HepG2 (cell line): ENCODE data around the gene MFSD6. TPM values are rescaled to one million over a fixed set of nuclear protein-coding genes. Genes with fewer than 3 reads are reported as not detected.

ENCODE experiments used
- ATAC-seq: fragments of 200-7000 bp; cut with Tn5 transposase; 3 replicates; pipeline ENCODE4 v1.9.1; 2020; ENCODE audit warnings: mild to moderate bottlenecking, moderate library complexity
- BruUV-seq: library from RNA; stranded (reverse); fragments of 400-500 nt; replicated peaks from 2 replicates; lab custom pipeline; 2021; lab: Mats Ljungman, UMichigan
- CTCF ChIA-PET: fragments of 300-600 bp; formaldehyde crosslinking; extraction: SDS; loops from one replicate; lab custom pipeline; 2021; ENCODE audit warnings: low total read pairs, inconsistent platforms, low intra/inter-chr PET ratio; lab: Yijun Ruan, JAX
- POLR2A ChIA-PET: fragments of 350-600 bp; sonication (Branson Sonifier 250); formaldehyde crosslinking; loops from one replicate; lab custom pipeline; 2020; ENCODE audit warnings: antibody characterized with exemption, inconsistent platforms; lab: Yijun Ruan, JAX
- DNase-seq: peaks from one replicate; pipeline ENCODE4 v3.0.0-alpha.2; 2015; ENCODE audit warnings: low spot score
- FAIRE-seq: peaks from 3 replicates; lab custom pipeline; 2011; peaks lifted over from hg19 to GRCh38; lab: Jason Lieb, UNC
- H2AFZ ChIP-seq: one replicate; pipeline ENCODE4 v1.6.1; 2011; ENCODE audit warnings: low read length, inconsistent platforms
- H3K27ac ChIP-seq: fragments of 300-600 bp; 3 replicates; pipeline ENCODE4 v1.8.0; 2011; ENCODE audit warnings: mixed run types, mild to moderate bottlenecking, mixed read lengths, low read length, inconsistent platforms; ENCODE audit not compliant: insufficient read depth; ENCODE audit errors: extremely low read length
- H3K27me3 ChIP-seq, 2 experiments: fragments of 200-600 bp in 1 of 2; 2 replicates in 1 of 2; 3 replicates in 1 of 2; pipeline versions ENCODE4 v1.6.0 to v1.8.0; 2011; ENCODE audit warnings: low read length in 2 of 2, mild to moderate bottlenecking in 2 of 2, moderate library complexity in 2 of 2, inconsistent platforms in 1 of 2; ENCODE audit not compliant: insufficient read depth in 2 of 2, control insufficient read depth in 1 of 2
- H3K36me3 ChIP-seq, 2 experiments: fragments of 200-600 bp in 1 of 2; replicated peaks in 1 of 2; 2 replicates in 1 of 2; 3 replicates in 1 of 2; pipeline versions ENCODE4 v1.5.1 to v1.8.0; 2011; ENCODE audit warnings: low read length in 2 of 2, inconsistent platforms in 1 of 2; ENCODE audit not compliant: insufficient read depth in 2 of 2, control insufficient read depth in 1 of 2
- H3K4me1 ChIP-seq: 2 replicates; pipeline ENCODE4 v1.5.1; 2012; ENCODE audit warnings: low read length, inconsistent platforms; ENCODE audit not compliant: insufficient read depth
- H3K4me2 ChIP-seq: 2 replicates; pipeline ENCODE4 v1.6.0; 2011; ENCODE audit warnings: low read depth, low read length, inconsistent platforms
- H3K4me3 ChIP-seq, 3 experiments: fragments of 200-600 bp in 1 of 3; sonication (generic), shearing (Covaris generic) in 1 of 3; replicated peaks in 1 of 3; 2 replicates each; pipeline ENCODE4 v1.5.1; 2011 to 2016; ENCODE audit warnings: low read length in 3 of 3, inconsistent platforms in 2 of 3, low read depth in 2 of 3, mild to moderate bottlenecking in 2 of 3, control low read depth in 1 of 3, mixed read lengths in 1 of 3; ENCODE audit not compliant: insufficient read depth in 1 of 3
- H3K79me2 ChIP-seq: one replicate; pipeline ENCODE4 v1.6.1; 2011; ENCODE audit warnings: low read length, inconsistent platforms; ENCODE audit not compliant: insufficient read depth
- H3K9ac ChIP-seq: 2 replicates; pipeline ENCODE4 v1.6.0; 2011; ENCODE audit warnings: mild to moderate bottlenecking, low read depth, low read length, inconsistent platforms; ENCODE audit not compliant: insufficient read depth
- H3K9me3 ChIP-seq: 2 replicates; pipeline ENCODE4 v1.5.1; 2012; ENCODE audit warnings: mild to moderate bottlenecking, low read length
- H4K20me1 ChIP-seq: 2 replicates; pipeline ENCODE4 v1.6.0; 2011; ENCODE audit warnings: inconsistent platforms, mild to moderate bottlenecking, low read length, moderate library complexity; ENCODE audit not compliant: insufficient read depth
- RARA ChIP-seq: IDR thresholded peaks from 2 replicates; pipeline ENCODE4 v1.6.1; 2016; ENCODE audit warnings: missing genetic modification reagents, missing compliant biosample characterization
- RBM22 ChIP-seq: fragments of 200-400 bp; formaldehyde crosslinking; optimal IDR thresholded peaks from 2 replicates; pipeline ENCODE3; 2017; ENCODE audit warnings: mild to moderate bottlenecking, low read length, moderate library complexity
- ZNF235 ChIP-seq: sonication (generic); formaldehyde crosslinking; IDR thresholded peaks from 2 replicates; pipeline ENCODE4 v1.8.1; 2023; ENCODE audit warnings: mild to moderate bottlenecking, missing genetic modification reagents, borderline replicate concordance
- ZNF460 ChIP-seq: sonication (generic); formaldehyde crosslinking; IDR thresholded peaks from 2 replicates; pipeline ENCODE4 v1.5.1; 2020; ENCODE audit warnings: missing genetic modification reagents, mild to moderate bottlenecking, borderline replicate concordance
- ZNF484 ChIP-seq: sonication (generic); formaldehyde crosslinking; IDR thresholded peaks from 2 replicates; pipeline ENCODE4 v1.5.1; 2020; ENCODE audit warnings: mild to moderate bottlenecking, low read depth, missing genetic modification reagents, borderline replicate concordance
- ZNF496 ChIP-seq: sonication (generic); formaldehyde crosslinking; IDR thresholded peaks from 2 replicates; pipeline ENCODE4 v1.8.1; 2023; ENCODE audit warnings: mild to moderate bottlenecking, moderate library complexity, missing genetic modification reagents; ENCODE audit not compliant: insufficient replicate concordance
- WGBS: methylation state at CpG from one replicate; pipeline ENCODE4 v1.1.6; 2017; ENCODE audit warnings: low lambda C conversion rate; 5-methylcytosine and 5-hydroxymethylcytosine counted together
- in situ Hi-C: cut with HindIII; loops from 2 replicates; pipeline ENCODE4 v1.10.0; 2017; ENCODE audit warnings: low pct_unique_long_range_greater_than_20kb; ENCODE audit not compliant: extremely low pct_ligation_motif_present
- intact Hi-C: fragments of 100-400 bp; cut with micrococcal nuclease; formaldehyde crosslinking; loops from one replicate; pipeline ENCODE4 v1.10.0; 2022; ENCODE audit not compliant: unreplicated experiment
- polyA plus RNA-seq, 8 experiments: library from polyadenylated mRNA; depleted of rRNA in 3 of 8; stranded (reverse) in 7 of 8; unstranded in 1 of 8; fragments of >200 nt; fragmentation: Illumina TruSeq in 4 of 8; extraction: Trizol in 4 of 8; gene quantifications; 2 replicates each; pipeline versions ENCODE4 v1.2.1 to v1.2.3, GENCODE V29; 2011 to 2016; ENCODE audit warnings: low read depth in 4 of 8, missing spikeins in 1 of 8, mixed read lengths in 1 of 8; ENCODE audit not compliant: insufficient read depth in 1 of 8
- total RNA-seq, 5 experiments: library from RNA; depleted of rRNA; stranded (reverse); fragments of >200 nt; fragmentation: Illumina TruSeq; extraction: Trizol; gene quantifications; 2 replicates each; pipeline ENCODE4 v1.2.3, GENCODE V29; 2016; ENCODE audit warnings: low read depth in 1 of 5

MFSD6 gene
- total and polyA plus RNA-seq, 2 of the 13 experiments (the other 11 are each of a cell fraction or from before 2014, with no cell fraction given): 0.92 to 1.4 TPM

- no TSS peak for BruUV-seq
- intact Hi-C loops: no loop called here
- 72% methylated on average over 2 of the region's 2 CpGs for WGBS
- H3K4me1 ChIP-seq: no peaks in the 10 kb centered on the region
- in situ Hi-C loops: no loop called here
- ChIA-PET CTCF (no interaction called here), POLR2A (interaction anchor here (1.8 kb wide), 1 partner anchor 52 kb away, joined by 3 read pairs; no protein-coding TSS in a partner anchor)
- no peak overlapping the region for H3K9ac ChIP-seq
- ATAC-seq (peak; percentile 37; the same call in 2 of the 3 replicates), DNase-seq (no peak), FAIRE-seq (no peak)
- H3K79me2 ChIP-seq: no peaks in the 10 kb centered on the region
- no peak overlapping the region for H3K27ac ChIP-seq
- no peaks in the 10 kb centered on the region for H4K20me1 ChIP-seq
- no peaks in the 10 kb centered on the region for H3K27me3 ChIP-seq
- no peaks in the 10 kb centered on the region for H3K36me3 ChIP-seq
- H3K4me2 ChIP-seq: no peak overlapping the region
- no peak overlapping the region for H3K4me3 ChIP-seq
- TF ChIP-seq RBM22: no peak
- H3K9me3 ChIP-seq: no peaks in the 10 kb centered on the region
- H2AFZ ChIP-seq: no peak overlapping the region
Measured at GRCh38 chr2:190481339-190481738, 73.2 kb downstream of the MFSD6 start.

GRCh38 chr2:190482451-190482850 lies 74.3 kb downstream of the MFSD6 start:
- H3K9ac ChIP-seq: no peak overlapping the region
- H3K4me1 ChIP-seq: no peaks in the 10 kb centered on the region
- no peaks in the 10 kb centered on the region for H4K20me1 ChIP-seq
- no peaks in the 10 kb centered on the region for H3K9me3 ChIP-seq
- no peaks in the 10 kb centered on the region for H3K36me3 ChIP-seq
- in situ Hi-C loops: no loop called here
- no peak overlapping the region for H3K27ac ChIP-seq
- FAIRE-seq (no peak), ATAC-seq (no peak), DNase-seq (no peak)
- TF ChIP-seq ZNF496 (CRISPR knock-in tag) (no peak), RARA (CRISPR knock-in tag) (no peak), ZNF484 (CRISPR knock-in tag) (no peak), ZNF460 (CRISPR knock-in tag) (no peak), ZNF235 (CRISPR knock-in tag) (no peak)
- H3K4me3 ChIP-seq: no peak overlapping the region
- intact Hi-C loops: no loop called here
- no peaks in the 10 kb centered on the region for H3K79me2 ChIP-seq
- BruUV-seq: no TSS peak
- H3K27me3 ChIP-seq: no peaks in the 10 kb centered on the region
- H2AFZ ChIP-seq: no peak overlapping the region
- POLR2A ChIA-PET: interaction anchor here (1.8 kb wide), 1 partner anchor 51 kb away, joined by 3 read pairs; no protein-coding TSS in a partner anchor
- CTCF ChIA-PET: no interaction called here
- H3K4me2 ChIP-seq: no peak overlapping the region
